ENCODE results near the gene C7orf25.

Gene C7orf25

DNA sequence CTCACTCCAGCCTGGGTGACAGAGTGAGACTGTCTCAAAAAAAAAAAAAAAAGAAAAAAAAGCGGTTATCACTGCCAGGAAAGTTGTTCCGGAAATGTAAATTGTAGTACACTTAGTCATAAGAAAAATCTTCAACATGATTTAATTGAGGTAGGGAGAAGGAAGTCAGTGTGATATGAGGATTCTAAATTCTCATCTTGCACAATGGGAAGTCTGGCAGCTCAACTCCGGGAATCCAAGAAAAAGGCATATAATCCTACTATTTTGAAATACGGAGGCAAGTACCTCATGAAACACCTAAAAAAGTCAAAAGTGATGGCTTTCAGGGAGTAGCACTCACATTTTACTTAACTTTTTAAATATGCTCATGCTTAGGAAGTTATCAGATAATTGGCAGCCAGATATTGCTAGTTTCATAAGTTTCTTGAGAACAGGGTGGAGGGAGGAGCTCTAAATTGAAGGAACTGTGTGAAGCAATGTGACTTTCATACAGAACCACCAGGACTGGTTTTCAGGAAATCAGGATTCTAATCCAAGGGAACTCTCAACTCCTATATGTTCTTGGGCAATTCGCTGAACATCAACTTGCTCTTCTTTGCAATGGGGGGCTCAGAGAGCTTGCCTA is 2.7 kb upstream of the C7orf25 start:
- TF ChIP-seq, protein P1, sequence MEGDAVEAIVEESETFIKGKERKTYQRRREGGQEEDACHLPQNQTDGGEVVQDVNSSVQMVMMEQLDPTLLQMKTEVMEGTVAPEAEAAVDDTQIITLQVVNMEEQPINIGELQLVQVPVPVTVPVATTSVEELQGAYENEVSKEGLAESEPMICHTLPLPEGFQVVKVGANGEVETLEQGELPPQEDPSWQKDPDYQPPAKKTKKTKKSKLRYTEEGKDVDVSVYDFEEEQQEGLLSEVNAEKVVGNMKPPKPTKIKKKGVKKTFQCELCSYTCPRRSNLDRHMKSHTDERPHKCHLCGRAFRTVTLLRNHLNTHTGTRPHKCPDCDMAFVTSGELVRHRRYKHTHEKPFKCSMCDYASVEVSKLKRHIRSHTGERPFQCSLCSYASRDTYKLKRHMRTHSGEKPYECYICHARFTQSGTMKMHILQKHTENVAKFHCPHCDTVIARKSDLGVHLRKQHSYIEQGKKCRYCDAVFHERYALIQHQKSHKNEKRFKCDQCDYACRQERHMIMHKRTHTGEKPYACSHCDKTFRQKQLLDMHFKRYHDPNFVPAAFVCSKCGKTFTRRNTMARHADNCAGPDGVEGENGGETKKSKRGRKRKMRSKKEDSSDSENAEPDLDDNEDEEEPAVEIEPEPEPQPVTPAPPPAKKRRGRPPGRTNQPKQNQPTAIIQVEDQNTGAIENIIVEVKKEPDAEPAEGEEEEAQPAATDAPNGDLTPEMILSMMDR (IDR thresholded peaks at IDR 0.05; ENCODE audit: extremely low read depth, missing control alignments): no peak
- DNase-seq (ENCODE audit: low spot score): no peak

DNA sequence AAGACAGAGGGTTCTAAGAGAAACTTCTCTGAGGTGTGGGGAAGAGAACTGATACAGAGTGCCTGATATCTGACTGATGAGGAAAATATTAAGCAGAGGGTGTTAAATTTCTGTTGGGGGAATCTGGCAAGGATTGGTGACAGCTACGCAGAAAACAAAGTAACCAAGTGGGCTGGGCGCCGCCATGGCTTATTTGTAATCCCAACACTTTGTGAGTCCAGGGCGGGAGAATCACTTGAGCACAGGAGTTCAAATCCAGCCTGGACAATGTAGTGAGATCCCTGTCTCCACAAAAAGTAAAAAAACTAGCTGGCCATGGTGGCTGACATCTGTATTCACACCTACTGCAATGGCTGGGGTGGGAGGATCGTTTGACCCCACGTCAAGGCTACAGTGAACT is 2.1 kb upstream of the C7orf25 start:
- no peak for DNase-seq (ENCODE audit: low spot score)
- TF ChIP-seq, protein P1 (IDR thresholded peaks at IDR 0.05; ENCODE audit: extremely low read depth, missing control alignments): no peak

DNA sequence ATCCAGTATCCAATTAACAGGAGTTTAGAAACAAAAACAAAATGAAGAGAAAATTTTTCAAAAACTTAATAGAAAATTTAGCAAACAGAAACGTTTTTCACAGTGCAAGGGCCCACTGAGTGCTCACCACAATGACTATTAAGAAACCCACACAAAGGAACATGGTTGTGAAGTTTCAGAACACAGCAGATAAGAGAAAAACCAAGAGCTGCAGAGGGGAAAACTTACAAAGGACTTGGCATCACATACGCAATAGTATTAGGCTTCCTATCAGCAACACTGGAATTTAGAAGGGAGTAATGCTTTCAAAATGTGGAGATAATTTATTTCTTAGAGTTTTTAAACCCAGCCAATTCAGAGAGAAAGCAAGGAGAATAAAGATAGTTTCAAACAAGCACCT is 1.7 kb upstream of the C7orf25 start:
- DNase-seq (ENCODE audit: low spot score): no peak
- TF ChIP-seq, protein P1 (IDR thresholded peaks at IDR 0.05; ENCODE audit: extremely low read depth, missing control alignments): no peak

DNA sequence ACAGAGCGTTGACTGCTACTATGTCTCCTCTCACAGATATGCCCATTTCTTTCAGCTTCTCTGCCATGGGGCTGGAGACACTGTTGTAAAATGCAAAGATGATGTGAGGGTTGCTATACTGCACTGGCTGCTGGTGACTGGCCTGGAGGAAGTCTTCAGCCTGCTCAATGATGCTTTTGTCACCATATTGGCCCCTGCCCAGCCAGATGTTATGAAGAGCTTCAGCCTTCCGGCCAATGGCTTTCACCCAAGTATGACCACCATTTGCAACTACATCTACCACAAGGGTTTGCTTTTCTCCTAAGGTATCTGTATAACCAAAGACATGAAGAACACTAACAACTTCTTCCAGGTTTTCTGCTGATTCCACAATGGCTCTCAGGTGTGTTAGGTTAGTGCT is 1.6 kb downstream of the C7orf25 start:
- DNase-seq (ENCODE audit: low spot score): no peak
- TF ChIP-seq, protein P1 (IDR thresholded peaks at IDR 0.05; ENCODE audit: extremely low read depth, missing control alignments): no peak

DNA sequence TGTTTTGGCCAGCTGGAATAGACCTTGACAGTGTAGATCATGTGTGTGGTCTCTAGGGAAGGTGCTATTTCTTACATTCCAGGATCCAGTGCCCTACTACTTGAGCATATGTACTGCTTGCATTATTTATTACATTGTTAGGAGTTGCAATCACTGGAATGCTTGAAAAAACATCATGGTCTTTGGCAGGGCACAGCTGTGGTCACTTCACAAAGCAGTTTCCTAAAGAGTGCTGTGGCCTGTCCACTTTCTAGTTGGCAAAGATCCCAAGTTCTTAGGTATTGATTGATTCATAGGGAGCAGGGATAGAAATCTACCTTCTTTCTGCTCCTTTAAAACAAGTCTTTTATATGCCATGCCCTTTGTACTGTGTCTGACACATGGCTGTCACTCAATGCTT is 4.6 kb downstream of the C7orf25 start:
- DNase-seq (ENCODE audit: low spot score): no peak

DNA sequence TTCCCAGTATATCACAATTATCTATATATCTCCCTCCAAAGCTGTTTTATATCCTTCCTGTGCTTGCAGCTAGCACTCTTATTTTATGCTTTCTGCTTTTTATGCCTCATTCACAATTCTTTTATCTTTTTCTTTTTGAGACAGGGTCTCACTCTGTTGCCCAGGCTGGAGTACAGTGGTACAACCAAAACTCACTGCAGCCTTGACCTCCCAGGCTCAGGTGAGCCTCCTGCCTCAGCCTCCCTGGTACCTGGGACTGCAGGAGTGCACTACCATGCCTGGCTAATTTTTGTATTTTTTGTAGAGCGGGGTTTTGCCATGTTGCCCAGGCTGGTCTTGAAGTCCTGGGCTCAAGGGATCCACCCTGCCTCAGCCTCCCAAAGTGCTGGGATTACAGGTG is 5.7 kb downstream of the C7orf25 start:
- no peak for DNase-seq (ENCODE audit: low spot score)
- TF ChIP-seq, protein P1 (IDR thresholded peaks at IDR 0.05; ENCODE audit: extremely low read depth, missing control alignments): no peak

More for the DNA sequence above, 4.6 kb downstream of the C7orf25 start:
- TF ChIP-seq, protein P1 (IDR thresholded peaks at IDR 0.05; ENCODE audit: extremely low read depth, missing control alignments): no peak

DNA sequence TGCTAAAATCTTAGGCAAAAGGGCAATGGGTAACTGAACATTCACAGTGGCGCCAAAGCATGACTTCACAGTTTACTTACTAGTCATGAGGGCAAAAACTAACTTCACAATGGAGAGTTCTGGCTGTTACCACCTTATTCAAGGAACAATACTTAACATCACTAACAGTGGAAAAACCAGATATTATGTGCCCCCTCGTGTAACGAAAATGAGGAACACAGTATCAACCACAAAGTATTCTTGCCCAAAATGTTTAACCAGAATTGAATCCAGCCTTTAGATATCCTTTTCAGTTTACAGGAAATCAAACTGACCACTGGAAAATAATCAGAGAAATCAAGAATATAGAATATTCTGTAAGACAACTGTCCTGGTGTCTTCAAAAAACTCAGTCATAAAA is 9.5 kb downstream of the C7orf25 start:
- no peak for DNase-seq (ENCODE audit: low spot score)
- TF ChIP-seq, protein P1 (IDR thresholded peaks at IDR 0.05; ENCODE audit: extremely low read depth, missing control alignments): no peak
